Dermis microvascular lymphatic vessel endothelial cell (primary cell): Measurements from ENCODE around the gene PRX. TPM values are rescaled to one million over a fixed set of nuclear protein-coding genes. Genes with fewer than 3 reads are reported as not detected.
"Not testable (repeated sequence)": the region's sequence is repeated elsewhere in the genome, so short reads cannot be mapped to it uniquely, and the experiment has no call there.

Source experiments
- DNase-seq, 2 donors: peaks; one replicate each; pipeline versions ENCODE4 v3.0.0 to v3.0.0-alpha.2; 2010; ENCODE audit warnings: low read depth in 2 of 2
- total RNA-seq: library from RNA; depleted of rRNA; stranded (reverse); fragments of >200 nt; gene quantifications from 2 replicates; pipeline ENCODE4 v1.2.1, GENCODE V29; 2014

PRX gene
- total RNA-seq, 1 donor from 2014 or later = 0.90 TPM

DNA sequence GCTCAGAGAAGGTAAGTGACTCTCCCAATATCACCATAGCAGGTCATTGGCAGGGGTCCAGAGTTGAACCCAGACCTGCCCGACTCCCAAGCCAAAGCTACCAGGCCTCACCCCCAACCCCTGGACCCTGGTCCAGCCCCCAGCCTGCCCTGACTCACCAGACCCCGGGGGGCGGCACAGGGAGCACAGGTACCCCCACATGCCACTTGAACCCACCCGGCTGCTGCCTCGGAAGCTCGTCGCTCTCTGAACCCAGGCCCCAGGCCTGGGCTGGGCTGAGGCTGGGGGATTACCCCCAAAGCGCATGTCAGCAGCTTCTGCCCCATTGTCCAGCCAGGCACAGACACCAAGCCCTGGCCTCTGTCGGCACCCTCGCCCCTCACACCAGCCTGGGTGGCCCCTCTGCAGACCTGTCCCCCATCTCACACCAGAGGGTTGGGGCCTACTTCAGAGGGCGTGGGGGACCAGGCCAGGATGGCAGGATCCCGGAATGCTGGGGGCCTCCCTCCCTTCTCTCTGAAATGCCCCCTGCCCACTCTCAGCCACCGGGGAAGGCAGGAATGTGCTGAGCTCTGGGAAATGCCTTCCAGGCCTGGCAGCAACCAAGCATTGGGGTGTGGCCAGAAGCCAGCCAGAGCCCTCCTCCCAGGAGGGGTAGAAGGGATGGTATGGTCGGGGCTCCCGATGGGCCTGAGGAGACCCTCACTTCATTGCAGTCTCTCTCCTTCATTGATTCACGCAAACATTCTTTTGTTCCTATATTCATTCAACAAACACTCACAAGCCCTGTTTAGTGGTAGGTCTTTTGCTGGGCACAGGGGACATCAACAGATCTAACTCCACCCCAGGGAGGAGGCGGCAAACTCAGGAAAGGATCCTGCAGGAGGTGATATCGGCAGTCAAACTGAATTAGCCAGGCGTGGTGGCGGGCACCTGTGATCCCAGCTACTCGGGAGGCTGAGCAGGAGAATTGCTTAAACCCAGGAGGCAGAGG, 1.7 kb upstream of the PRX start:
- no peak for DNase-seq

DNA sequence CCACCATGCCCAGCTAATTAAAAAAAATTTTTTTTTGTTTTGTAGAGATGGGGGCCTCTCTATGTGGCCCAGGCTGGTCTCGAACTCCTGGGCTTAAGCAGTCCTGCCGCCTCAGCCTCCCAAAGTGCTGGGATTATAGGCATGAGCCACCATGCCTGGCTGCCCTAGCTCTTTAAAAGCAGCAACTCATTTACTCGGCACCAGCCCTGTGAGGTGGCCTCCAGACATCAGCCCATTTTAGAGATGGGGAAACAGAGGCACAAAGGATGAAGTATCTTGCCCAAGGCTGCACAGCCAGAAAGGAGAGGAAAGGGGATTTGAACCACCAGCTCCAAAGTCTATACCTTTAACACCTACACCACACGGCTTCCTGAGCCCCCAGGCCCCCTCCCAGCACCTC, 312 bp downstream of the PRX start:
- DNase-seq = no peak

- DNase-seq = no peak
Measured at GRCh38 chr19:40411958-40412499, 1.1 kb downstream of the PRX start.

DNA sequence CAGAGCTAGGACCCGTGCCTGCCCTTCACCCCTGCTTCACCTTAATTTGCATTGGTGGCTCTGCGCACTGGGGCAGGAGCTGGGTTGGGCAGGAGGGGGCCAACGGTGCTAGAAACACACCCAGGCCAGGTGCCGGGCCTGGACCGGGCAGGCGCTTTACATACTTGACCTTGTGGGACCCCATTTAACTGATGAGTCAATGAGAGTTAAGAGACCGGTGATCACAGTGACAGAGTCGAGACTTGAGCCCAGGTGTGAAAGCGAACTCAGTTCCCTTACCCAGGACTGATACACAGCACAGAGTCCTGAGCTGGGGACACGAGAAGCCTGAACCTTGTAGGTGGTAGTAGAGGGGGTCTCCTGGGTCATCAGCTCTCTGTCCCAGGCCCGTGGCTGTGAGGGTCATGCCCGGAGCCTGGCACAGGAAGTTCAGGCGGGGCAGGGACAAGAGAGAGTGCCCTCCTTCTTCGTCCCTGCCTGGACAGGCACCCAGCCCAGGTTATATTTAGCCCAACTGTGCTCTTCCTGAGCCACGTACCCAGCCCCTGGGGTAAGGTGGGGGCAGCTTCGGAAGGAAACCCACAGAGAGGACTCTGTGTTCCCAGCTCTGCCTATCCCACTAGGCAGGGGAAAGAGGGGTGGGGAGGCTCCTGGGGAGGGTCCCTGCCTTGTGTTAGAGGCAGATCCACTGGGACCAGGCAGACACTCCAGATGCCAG, 1.9 kb downstream of the PRX start:
- no peak for DNase-seq

DNA sequence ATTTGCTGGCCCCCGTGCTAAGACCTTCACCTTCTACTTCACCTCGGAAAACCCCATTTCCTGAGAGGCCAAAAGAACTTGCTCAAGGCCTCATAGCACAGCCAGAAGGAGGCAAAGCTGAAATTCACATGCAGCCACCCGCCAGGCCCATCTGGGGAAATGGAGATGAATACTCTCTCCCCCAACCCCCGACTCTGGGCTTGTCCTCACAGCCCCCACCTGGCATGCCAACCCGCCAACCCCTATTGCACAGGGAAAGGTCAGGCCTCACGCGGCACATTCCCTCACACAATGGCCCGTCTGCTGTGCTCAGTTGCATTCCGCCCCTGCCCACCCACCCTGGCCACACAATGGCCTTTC, 3.2 kb downstream of the PRX start:
- no peak for DNase-seq

DNA sequence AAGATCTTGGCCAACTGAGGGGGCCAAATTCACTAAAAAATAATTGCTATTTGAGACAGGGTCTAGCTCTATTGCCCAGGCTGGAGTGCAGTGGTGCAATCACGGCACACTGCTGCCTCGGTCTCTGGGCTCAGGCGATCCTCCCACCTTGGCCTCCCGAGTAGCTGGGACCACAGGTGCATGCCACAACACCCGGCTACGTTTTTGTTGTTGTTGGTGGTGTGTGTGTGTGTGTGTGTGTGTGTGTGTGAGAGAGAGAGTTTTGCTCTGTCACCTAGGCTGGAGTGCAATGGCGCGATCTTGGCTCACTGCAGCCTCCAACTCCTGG, 4.6 kb downstream of the PRX start:
- DNase-seq = not testable (repeated sequence)

DNA sequence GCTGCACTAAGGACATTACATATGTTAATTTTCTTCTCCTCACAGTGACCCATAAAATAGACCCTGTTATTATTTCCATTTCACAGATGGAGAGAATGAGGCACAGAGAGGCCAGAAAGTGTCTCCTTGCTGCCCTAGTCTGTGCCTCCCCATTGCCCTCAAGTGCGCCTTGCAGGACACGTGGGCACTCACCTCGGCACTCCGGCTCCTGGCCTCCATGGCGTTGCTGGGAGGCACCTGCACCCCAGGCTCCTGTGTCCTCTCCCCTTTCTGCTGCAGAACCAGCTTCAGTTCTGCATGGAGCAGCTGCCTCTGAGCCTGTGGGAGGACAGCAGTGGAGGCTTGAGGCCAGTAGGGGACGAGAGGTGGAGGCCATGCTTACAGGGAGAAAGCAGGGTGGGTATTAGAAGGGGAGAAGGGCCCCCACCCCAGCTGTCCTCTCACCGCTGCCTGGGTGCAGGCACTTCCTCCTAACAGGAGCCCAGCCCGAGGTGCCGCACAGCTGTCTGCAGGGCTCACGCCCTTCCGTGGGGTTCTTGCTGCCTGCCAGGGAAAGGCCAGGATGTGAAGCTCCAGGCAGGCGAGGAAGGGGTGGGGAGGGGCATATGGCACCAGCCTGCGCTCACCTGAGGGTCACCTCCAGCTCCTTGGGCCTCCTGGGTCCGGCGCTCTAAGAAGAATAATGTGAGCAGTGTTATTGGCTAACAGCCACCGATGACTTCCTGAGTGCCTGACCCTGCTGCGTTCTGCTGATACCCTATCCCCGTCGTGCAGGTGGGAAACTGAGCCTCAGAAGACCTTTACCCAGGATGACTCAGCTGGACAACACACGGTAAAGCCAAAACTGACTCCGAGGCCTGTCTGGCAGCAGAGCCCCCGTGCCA, 5.2 kb downstream of the PRX start:
- no peak for DNase-seq

DNA sequence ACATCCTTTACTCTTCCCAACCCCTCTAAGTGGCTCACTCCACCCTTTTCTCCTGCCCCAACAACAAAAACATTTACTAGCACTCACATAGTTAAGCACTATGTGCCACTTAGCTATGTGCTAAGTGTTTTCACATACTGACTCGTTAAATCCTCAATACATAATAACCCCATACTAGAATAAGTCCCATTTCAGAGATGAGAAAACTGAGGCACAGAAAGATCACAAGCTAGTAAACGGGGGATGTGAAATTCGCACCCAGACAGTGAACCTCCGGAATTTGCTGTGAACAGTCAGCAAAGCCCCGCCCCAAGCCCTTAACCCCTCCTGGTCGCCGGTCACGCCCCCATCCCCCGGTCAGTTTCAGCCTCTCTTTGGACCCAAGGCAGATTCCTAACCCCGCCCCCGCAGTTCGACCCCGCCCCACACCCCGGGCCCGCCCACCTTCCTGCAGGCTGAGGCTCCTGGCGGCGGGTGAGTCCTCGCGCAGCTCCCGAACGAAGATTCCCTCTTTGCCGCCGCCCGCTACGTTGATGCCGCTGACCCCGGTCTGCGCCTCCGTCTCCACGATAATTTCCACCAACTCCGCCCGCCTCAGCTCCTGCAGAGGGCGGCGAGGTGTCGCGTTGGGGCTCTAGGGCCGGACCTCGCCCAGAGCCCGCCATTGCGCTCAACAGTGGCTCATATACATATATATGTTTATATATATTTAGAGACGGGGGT, 9.8 kb downstream of the PRX start:
- peak; percentile 77 to 90 for DNase-seq

DNA sequence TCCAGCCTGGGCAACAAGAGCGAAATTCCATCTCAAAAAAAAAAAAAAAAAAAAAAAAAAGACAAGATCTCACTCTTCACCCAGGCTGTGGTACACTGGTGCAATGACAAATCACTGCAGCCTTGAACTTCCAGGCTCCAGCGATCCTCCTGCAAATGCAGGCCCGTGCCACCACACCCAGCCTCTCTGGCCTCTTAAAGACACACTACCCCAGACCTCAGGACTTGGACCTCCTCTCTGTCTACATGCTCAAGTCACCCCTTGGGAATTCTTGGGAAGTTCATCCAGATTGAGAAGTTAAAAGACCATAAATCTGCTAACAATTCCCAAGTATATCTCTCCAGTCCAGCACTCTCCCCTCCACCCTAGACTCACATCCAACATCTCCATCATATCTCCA, 12.6 kb downstream of the PRX start:
- no peak for DNase-seq

DNA sequence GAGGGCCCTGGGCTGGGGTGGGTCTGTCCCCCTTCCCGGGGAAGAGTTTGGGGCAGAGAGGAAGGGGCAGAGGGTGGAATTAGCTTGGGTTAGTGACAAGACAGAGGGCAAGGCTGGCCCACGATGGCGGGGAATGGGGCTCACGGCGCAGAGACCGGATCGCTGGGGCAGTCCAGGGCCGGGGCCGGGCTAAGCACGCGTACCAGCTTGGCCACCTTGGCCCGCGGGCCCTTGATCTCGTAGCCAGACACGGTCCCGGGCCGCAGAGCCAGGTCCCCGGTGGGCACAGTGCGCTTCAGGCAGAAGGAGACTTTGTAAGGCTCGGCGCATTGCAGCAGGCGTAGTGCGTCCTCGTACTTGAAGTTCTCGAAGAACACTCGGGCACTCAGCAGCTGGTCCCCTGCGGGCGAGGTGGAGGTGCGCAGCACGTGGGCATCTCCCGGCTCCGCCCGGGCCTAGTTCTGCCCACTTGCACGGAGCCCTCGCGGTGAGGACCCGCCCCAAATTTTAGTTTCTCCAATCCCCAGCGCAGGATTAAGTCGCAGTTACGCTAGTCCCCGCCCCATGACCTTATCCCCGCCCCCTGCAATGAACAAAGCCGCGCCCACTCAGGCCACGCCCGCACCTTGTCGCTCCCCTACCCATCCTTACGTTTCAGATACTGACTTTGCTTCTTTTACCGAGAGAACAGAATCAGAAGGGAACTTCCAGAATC, 14.6 kb downstream of the PRX start:
- DNase-seq = peak in 1 of 2 donors; percentile 37

DNA sequence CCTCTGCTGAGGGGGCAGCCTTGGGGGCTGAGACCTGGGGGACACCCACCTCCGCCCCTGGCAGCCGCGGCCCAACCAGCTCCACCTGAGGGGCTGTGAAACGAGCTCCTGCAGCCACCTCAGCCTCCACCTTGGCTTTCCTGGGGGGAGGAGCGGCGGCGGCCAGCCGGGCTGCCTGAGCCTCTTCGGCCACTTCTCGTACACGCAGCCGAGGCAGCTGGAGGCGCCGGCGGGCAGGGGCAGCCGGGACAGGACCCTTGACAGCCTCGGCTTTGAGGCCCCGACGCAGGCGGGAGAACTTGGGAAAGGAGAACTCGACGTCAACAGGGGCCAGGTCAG, 15.6 kb downstream of the PRX start:
- DNase-seq = no peak

GRCh38 chr19:40396886-40397567, 16.2 kb downstream of the PRX start:
- DNase-seq = no peak

GRCh38 chr19:40395956-40396355, 17.2 kb downstream of the PRX start:
- no peak for DNase-seq

DNA sequence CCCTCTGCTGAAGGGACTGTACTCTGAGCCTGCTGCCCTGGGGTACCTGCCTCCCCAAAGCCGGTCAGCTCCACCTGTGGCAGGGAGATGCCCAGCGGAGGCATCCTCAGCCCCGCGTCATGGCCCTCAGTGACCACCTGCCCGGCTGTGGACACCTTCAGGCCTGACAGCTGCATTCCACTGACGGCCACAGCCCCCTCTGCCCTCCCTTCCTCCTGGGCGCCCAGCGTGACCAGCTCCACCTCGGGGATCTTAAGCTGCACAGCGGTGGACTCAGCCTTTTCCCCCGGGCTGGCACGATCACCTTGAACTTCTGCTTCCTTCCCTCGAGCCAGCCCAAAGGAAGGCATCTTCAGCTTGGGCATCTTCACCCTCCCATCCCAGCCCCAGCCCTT, 18.4 kb downstream of the PRX start:
- DNase-seq = no peak

DNA sequence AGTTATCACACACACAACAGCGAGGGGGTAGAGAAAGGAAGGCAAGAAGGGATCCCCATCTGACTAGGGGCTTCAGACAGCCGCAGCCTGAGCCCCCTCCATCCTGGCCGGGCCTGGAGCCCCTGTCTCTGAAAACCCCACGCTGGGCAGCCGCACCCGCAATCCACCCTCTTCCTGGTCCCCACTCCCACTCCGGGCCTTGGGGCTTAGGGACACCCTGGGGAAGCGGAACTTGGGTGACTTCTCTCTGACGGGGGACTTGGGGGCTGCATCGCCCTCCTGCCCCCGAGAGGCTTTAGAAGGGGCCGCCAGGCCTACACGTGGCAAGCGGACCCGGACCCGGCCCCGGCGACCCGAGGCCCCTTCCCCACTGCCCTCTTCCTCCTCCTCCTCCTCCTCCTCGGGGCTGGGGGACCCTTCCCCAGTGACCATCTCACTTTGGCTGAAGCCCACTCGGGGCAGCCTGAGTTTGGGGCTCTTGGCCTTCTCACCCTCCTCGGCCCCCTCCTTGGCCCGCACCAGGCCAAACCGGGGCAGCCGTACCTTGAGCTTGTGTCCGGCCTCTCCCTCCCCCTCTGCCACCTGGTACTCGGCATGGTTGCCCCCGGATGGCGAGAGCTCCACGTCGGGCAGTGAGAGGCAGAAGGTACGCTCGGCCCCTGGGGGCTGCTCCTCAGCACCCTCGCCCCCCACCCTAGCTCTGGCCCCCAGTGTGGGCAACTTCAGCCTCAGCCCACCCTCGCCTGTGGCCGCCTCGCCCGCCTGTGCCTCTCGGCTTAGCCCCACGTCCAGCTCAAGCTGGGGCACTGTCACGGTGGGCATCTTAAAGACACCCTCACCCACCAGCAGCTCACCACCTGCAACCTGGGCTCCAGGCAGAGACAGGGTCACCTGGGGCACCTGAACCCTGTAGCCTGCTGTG, 19.0 kb downstream of the PRX start:
- no peak for DNase-seq

DNA sequence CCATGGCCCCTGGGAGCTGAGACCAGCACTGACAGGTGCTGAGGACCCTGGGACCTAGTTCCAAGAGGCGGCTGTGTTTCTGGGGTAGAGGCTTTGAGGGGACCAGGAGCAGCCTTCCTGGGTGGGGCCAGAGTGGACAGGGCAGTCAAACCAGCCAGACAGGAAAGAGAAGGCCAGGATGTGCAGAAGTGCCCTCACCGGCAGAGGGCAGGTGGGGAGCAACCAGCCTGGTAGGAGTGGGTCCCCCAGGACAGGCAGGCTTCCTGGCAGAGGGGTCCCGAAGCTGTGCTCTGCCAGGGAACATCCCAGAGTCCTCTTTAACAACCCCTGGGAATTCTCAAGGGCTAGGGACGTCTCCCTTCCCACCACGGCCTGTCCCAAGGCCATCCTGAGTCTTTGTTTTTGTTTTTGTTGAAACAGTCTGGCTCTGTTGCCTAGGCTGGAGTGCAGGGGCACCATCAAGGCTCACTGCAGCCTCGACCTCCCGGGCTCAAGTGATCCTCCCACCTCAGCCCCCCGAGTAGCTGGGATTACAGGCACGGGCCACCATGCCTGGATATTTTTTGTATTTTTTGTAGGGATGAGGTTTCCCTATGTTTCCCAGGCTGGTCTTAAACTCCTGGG, 20.2 kb downstream of the PRX start:
- DNase-seq = peak in 1 of 2 donors; percentile 13

DNA sequence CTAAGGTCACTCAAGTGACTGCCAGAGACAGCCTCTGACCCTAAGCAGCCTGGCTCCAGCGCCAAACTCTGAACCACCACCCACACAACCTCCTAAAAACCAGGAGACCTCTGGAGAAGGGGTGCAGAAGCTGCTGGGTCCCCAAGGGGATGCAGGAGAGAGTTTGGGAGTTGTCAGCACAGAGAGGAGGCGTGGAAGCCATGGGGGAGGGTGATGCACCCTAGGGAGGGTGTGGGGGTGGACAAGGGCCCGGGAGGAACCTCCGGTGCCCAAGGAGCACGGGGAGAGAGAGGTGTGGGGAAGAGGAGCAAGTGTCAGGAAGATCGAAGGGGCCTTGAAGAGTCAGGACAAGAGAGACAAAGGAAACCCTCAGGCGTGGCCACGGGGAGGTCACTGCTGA, 21.1 kb downstream of the PRX start:
- DNase-seq = no peak

GRCh38 chr19:40390084-40390742, 23.0 kb downstream of the PRX start, which contains the start of gene HIPK4:
Gene HIPK4, minus strand, starts transcription at chr19:40390181. Its CDS starts 279 bp downstream, at chr19:40389902.
- no peak for DNase-seq
